Measurements from ENCODE around the gene TTC23L. TPM values are rescaled to one million over a fixed set of nuclear protein-coding genes. Genes with fewer than 3 reads are reported as not detected.

The TTC23L gene
- total and polyA plus RNA-seq, 8 donors = 0.15 to 1.5 (median 0.89) TPM; not detected in 5

- 85 to 95% (median 88%) methylated on average over 3 of the region's 3 CpGs for WGBS, 5 donors
- Histone ChIP-seq H3K9me3 (no peaks in the 10 kb centered on the region), H3K4me1 (no peaks in the 10 kb centered on the region), H3K4me3 (no peak overlapping the region), H3K36me3 (no peaks in the 10 kb centered on the region), H3K27me3 (no peaks in the 10 kb centered on the region), H3K27ac (no peak overlapping the region)
- intact Hi-C loops (cut with DNase I; ENCODE audit: low total_unique reads) = loop anchor here (10.0 kb wide), 1 partner anchor 46 kb away; no protein-coding TSS in a partner anchor
- DNase-seq = no peak
- TF ChIP-seq POLR2AphosphoS5 (IDR thresholded peaks at IDR 0.05) (no peak), CTCF (IDR thresholded peaks at IDR 0.05) (no peak), POLR2A (IDR thresholded peaks at IDR 0.05) (no peak), EP300 (IDR thresholded peaks at IDR 0.05) (no peak)
These were observed 10.3 kb downstream of the TTC23L start for GRCh38 chr5:34849253-34849652.

GRCh38 chr5:34854459-34855174 lies 15.7 kb downstream of the TTC23L start:
- Histone ChIP-seq H3K4me3 (no peak overlapping the region), H3K36me3 (no peaks in the 10 kb centered on the region), H3K27ac (no peak overlapping the region), H3K9me3 (no peaks in the 10 kb centered on the region), H3K27me3 (no peaks in the 10 kb centered on the region), H3K4me1 (no peaks in the 10 kb centered on the region)
- TF ChIP-seq CTCF (IDR thresholded peaks at IDR 0.05) (no peak), EP300 (IDR thresholded peaks at IDR 0.05) (no peak), POLR2A (IDR thresholded peaks at IDR 0.05) (no peak), POLR2AphosphoS5 (IDR thresholded peaks at IDR 0.05) (no peak)
- no peak for DNase-seq
- 68 to 88% (median 80%) methylated on average over 4 of the region's 4 CpGs for WGBS, 5 donors
- intact Hi-C loops (cut with DNase I; ENCODE audit: low total_unique reads) = no loop called here

- intact Hi-C loops (cut with DNase I; ENCODE audit: low total_unique reads) = no loop called here
- DNase-seq = no peak
- Histone ChIP-seq H3K27me3 (no peaks in the 10 kb centered on the region), H3K4me1 (no peaks in the 10 kb centered on the region), H3K36me3 (no peaks in the 10 kb centered on the region), H3K27ac (no peak overlapping the region), H3K9me3 (no peaks in the 10 kb centered on the region), H3K4me3 (no peak overlapping the region)
- TF ChIP-seq EP300 (IDR thresholded peaks at IDR 0.05) = no peak
- TF ChIP-seq POLR2AphosphoS5 (IDR thresholded peaks at IDR 0.05) = no peak
- no peak for TF ChIP-seq POLR2A (IDR thresholded peaks at IDR 0.05)
- no peak for TF ChIP-seq CTCF (IDR thresholded peaks at IDR 0.05)
- WGBS, 5 donors = 72 to 83% (median 82%) methylated on average over 3 of the region's 3 CpGs
These were observed 18.2 kb downstream of the TTC23L start for GRCh38 chr5:34857161-34857560.

- no peaks in the 10 kb centered on the region for H3K9me3 ChIP-seq
- H3K27me3 ChIP-seq = no peaks in the 10 kb centered on the region
- H3K36me3 ChIP-seq = no peaks in the 10 kb centered on the region
- DNase-seq = no peak
- WGBS, 5 donors = 86 to 96% (median 89%) methylated on average over 1 of the region's 1 CpG
- TF ChIP-seq CTCF (IDR thresholded peaks at IDR 0.05) = no peak
- no peak for TF ChIP-seq POLR2A (IDR thresholded peaks at IDR 0.05)
- no peak for TF ChIP-seq POLR2AphosphoS5 (IDR thresholded peaks at IDR 0.05)
- no peak for TF ChIP-seq EP300 (IDR thresholded peaks at IDR 0.05)
- H3K27ac ChIP-seq = no peak overlapping the region
- no peaks in the 10 kb centered on the region for H3K4me1 ChIP-seq
- no peak overlapping the region for H3K4me3 ChIP-seq
- intact Hi-C loops (cut with DNase I; ENCODE audit: low total_unique reads) = no loop called here
These were observed 18.9 kb downstream of the TTC23L start for GRCh38 chr5:34857894-34858293.
